Measurements from ENCODE around the gene AGR3. TPM values are rescaled to one million over a fixed set of nuclear protein-coding genes. Genes with fewer than 3 reads are reported as not detected.

AGR3 gene
- total RNA-seq: not detected

DNA sequence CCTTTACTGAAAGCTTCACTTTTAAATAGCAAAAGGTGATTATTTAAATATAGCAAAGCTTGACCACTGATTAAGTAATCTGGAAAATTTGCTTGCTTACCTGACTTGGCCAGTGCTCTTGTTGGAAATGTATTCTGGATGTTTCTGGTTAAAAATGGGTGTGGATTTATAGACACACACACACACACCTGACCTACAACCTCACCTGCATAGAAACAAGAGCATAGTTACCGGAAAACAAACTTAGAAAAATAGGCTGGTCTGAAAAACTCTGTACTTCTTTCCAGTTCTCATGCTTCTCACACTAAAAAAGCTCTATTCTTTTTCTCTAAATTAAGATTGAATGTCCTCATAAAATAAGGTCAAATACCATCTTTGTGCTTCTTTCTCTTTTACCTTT lies at the start of gene AGR3:
Gene AGR3 (minus strand): TSS at position 140 of the 400 bp plus-strand sequence. CDS start 3,365 bp downstream, outside the sequence.
- FAIRE-seq (no peak), DNase-seq (ENCODE audit: low spot score in 2 of 2) (no peak)

DNA sequence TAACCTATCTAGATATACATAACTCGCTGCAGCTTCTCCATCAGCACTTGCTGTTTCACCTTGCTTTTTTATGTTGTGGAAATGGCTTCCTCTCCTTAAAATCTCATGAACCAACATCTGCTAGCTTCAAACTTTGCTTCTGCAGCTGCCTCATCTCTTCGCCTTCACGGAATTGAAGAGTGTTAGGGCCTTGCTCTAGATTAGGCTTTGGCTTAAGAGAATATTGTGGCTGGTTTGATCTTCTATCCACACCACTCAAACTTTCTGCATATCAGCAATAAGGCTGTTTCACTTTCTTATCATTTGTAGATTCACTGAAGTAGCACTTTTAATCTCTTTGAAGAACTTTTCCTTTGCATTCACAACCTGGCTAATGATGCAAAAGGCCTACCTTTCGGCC lies 49.2 kb upstream of the AGR3 start:
- DNase-seq (ENCODE audit: low spot score in 2 of 2) (no peak), FAIRE-seq (no peak)

DNA sequence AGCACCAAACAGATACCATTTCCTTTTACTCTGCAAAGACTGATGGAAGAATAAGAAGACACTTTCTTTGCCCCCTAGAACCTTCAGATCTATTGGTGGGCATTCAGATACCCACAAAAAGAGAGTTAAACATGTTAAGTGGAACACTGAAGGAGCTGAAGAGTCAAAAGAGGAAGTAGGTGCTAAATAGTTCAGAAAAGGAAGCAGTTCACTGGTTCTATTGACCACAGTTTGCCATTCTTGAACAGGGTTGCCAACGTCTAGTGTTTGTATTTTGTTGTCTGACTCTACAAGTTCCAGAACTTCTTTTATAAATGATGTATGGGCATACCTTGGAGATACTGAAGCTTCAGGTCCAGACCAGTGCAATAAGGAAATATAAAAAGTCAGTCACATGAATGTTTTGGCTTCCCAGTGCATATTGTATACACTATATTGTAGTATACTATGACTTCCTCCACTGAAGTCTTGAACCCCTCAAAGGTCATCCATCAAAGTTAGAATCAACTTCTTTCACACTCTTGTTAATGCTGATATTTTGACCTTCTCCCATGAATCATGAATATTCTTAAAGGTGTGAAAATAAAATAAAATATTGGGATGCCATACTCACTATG lies 47.5 kb upstream of the AGR3 start:
- no peak for FAIRE-seq
- no peak for DNase-seq (ENCODE audit: low spot score in 2 of 2)

DNA sequence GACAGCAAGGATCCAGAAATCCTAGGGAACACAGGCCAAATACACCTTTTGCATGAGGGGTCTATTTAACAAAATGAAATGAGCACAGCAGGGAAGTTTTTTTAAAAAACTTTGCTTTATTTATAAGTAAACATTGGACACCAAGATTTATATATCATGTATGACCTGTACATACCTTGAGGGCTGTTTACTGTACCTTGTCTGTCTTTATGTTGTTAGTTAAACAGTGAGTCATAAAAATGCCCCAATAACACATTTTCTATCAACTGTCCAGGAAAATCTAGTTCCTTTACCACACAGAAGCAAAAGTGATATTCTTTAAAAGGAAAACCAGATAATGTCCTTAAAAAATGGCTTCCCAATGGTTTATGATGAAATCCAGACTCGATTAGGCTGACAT lies 45.1 kb upstream of the AGR3 start:
- FAIRE-seq: no peak
- no peak for DNase-seq (ENCODE audit: low spot score in 2 of 2)

DNA sequence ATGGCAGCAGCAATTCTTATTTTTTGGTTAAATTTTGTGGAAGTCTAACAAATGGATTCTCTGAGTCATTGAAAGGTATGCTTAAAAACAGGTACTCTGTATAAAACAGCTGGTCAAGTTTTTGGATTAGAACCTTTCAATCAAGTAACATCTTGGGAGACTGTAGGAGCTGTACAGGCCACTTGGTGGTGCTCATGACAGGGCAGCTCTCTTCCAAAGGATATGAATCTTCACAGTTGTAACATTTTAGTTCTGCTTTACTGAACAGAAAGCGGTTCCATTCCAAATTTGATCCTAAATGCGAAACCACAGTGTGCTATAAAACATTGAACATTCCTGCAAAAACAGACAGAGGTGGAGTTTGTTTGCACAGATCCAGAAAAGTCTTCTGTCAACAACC lies 44.5 kb upstream of the AGR3 start:
- FAIRE-seq (no peak), DNase-seq (ENCODE audit: low spot score in 2 of 2) (no peak)

DNA sequence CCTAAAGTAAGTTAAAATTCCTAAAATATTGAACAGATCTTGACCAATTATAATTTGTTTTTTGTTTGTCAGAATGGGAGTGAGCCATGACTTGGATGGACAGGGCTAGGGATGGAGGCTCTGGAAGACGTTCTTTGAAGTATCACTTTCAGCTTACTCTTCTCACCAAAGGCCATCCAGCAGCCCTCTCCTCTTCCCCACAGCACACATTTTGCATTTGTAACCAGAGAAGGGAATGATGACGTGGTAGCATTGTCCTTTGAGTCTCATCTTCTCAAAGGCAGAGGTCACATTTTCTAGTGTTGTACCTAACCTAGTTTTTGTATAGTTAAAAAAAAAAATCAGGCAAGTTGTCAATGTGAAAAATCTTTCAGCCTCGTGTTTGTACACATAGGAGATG lies 43.8 kb upstream of the AGR3 start:
- FAIRE-seq (no peak), DNase-seq (ENCODE audit: low spot score in 2 of 2) (no peak)

DNA sequence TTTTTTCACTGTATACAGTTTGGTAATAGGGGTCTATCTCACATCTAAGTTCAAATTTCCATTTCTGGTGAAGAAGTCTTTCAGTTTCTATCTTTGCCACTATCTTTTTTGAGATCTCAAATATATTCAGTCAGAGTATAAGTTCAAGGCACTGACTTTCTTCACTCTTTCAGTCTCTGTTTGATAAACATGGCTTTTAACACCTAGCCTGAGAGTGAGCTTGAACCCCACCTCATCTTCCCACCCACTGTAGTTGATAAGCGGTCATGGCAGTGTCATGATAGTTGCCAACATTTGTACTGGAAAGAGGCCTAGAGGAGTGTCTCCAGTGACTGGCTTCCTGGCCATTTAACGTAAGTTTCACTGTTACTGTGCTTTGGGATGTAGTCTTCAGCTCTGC lies 41.2 kb upstream of the AGR3 start:
- FAIRE-seq (no peak), DNase-seq (ENCODE audit: low spot score in 2 of 2) (no peak)

DNA sequence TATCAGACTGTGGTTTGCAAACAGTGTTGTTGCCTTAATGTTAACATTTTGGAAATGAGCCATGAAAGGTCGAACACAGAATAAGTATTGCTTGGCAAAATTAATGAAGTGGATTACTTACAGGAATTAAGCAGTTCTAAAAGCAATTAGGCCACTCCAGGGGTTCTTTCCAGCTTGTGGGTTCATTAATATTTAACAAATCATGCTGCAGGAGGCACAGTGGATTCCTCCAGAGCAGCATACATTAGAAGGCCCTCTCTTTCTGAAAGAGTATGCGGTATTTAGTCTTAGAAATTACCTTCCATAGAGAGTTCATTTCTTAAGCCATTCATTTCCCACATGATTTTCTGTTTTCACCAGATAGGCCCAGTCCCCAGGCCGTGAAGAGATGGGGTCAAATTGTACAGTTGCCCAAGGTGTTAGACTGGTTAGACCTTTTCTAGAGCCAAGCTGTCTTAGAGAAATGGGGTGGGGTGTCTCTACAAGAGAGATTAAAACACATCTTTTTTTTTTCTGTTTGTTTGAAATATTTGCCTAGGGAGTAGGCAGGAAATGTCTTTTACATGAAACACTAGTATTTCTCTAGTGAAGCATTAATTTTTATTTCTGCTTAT lies 40.0 kb upstream of the AGR3 start:
- no peak for FAIRE-seq
- no peak for DNase-seq (ENCODE audit: low spot score in 2 of 2)

DNA sequence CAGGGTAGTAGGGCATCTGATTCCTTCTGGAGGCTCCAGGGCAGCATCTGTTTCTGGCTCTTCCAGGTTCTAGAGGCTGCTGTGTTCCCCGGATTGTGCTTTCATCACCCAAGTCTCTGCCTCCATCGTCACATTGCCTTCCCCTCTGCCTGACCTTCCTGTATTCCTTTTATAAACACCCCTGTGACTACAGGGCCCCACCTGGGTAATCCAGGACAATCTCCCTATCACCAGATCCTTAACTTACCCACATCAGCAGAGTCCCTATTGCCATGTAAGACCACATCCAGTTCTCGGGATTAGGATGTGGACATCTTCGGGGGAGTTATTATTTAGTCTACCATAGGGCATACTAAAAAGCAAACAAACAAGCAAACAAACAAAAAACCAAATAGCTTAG lies 39.4 kb upstream of the AGR3 start:
- FAIRE-seq (no peak), DNase-seq (ENCODE audit: low spot score in 2 of 2) (no peak)

DNA sequence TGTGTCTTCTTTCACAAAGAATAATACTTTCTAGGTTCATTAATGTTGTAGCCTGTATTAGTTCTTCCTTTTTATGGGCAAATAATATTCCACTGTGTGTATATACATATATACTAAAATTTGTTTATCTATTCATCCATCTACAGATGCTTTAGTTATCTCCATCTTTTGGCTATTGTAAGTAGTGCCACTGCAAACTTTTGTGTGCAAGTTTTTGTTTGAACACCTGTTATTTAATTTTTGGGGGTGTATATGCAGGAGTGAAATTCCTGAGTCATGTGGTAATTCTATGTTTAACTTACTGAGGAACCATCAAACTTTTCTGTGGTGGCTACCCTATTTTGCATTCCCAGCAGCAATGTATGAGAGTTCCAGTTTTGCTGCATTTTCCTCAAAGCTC lies 37.7 kb upstream of the AGR3 start:
- FAIRE-seq (no peak), DNase-seq (ENCODE audit: low spot score in 2 of 2) (no peak)

DNA sequence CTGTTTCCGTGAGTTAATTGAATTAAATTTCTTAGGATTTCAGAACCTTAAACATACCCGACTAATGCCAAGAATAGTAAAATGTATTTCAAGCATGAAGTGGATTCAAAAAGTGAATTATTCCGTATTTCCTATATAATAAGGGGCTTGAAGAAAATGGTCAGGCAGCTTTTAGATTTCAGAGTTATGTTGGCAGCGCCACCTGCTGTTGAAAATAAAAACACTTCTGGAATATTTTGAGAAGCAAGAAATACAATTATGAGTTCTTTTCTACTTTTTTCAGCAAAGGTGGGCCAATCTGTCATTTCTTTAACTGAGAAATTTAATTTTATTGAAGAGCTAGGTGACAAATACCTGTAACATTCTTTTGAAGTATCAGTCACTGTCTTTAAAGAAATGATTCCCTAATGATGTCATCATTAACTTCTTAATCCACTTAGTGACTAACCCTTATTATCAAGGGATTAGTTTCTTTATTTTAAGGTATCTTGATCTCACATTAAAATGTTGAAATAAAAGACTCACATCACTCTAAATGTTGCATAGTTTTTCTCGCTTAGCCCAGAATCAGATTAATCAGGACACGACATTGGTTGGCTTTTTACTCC lies 36.6 kb upstream of the AGR3 start:
- FAIRE-seq: peak; percentile 54

DNA sequence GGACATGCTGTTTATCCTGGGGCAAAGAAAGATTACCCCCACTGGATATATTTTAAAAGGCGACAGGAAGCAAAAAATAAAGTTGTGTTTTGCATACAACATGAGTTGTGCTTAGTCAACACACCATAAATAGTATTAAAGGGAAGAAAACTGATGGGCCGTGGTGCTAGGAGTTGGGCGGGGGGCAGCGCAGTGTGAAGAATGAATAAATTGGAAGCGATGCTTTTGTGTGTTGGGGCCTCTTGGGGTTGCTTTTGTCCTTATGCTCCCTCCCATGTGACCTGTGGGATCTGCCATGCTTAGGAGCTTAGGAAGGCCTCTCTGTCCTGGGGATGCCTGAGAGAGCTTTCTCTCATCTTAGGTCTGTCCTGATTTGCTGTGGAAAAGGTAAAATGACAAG lies 35.0 kb upstream of the AGR3 start:
- DNase-seq (ENCODE audit: low spot score in 2 of 2) (no peak), FAIRE-seq (no peak)

More for the DNA sequence above, 36.6 kb upstream of the AGR3 start:
- DNase-seq (ENCODE audit: low spot score in 2 of 2): peak in 1 of 2 donors; percentile 19

DNA sequence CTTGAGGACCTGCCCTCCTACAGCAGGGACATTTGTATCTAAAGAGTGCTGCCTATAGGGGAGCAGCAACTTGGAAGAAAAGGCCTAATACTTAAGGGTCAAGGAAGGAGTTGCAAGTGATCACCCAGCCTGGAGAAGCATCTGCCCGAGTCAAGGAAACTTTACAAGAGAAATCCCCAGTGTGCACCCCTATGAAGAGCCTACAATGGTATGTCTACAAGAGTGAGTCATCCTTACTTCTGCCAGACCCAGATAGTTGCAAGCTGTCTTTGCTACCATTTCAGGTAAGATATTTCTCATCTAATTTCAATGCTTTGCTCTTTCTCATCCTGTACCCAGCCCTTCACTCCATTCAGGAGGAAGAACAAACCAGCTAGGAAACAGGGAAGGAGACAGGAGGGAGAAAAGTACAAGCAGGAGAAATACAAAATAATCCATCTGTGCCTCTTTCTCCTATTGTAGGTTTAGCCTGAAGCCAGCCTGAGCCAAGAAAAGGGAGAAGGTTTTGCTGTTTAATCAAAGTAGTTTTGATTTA lies 34.4 kb upstream of the AGR3 start:
- DNase-seq (ENCODE audit: low spot score in 2 of 2) (no peak), FAIRE-seq (no peak)

DNA sequence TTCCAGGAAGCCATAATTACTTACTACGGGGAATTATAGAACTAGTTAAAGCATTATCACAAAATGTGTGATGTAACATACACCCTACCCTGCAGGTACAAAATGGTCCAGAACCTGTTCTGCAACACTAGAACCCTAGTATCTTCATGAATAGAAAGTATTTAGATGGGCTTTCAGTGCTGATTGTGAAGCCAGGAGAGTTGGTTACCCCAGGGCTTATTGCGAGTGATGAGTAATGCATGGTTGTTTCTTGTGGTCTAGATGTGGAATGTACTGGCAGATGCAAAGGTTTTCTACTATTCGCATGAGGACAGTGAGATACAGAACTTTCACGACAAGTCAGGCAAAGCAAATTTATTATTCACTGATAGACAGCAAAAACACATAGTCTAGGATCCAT lies 33.6 kb upstream of the AGR3 start:
- no peak for DNase-seq (ENCODE audit: low spot score in 2 of 2)
- no peak for FAIRE-seq

DNA sequence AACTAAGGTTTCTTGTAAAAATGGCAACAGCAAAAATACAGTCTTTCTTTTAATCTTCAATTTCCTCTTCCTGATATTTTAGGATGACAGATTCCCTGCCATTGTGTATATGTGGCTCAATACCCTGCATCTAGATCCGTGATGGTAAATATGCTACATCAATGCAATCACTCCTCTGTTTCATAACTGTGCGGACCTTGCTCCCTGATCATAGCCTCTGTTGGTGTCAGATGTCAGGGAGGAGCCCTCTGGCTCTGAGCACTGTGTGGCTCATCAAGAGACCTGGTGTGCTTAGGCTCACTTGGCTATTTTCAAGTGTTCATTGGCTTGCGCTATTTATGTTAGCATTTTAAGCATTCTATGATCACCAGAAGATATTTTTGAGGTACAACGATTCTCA lies 33.0 kb upstream of the AGR3 start:
- DNase-seq (ENCODE audit: low spot score in 2 of 2) (no peak), FAIRE-seq (no peak)

DNA sequence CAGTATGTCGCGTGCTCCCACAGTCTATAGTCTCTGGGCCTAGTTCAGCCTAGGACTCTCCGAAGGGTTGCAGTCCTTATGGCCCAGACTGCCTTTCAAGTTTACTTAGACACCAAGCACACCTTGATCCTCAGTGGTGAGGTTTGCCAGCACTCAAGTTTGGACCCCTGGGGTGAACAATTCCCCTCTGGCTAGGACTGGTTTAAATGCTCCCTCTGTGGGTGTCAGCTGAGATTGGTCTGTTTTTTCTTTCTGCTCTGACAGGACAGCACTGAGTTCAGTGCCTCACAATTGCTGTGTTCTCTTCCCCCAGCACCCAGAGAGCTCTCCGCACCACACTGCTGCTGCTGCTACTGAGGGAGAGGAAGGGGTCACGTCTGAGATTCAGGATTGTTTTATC lies 31.9 kb upstream of the AGR3 start:
- no peak for DNase-seq (ENCODE audit: low spot score in 2 of 2)
- no peak for FAIRE-seq

DNA sequence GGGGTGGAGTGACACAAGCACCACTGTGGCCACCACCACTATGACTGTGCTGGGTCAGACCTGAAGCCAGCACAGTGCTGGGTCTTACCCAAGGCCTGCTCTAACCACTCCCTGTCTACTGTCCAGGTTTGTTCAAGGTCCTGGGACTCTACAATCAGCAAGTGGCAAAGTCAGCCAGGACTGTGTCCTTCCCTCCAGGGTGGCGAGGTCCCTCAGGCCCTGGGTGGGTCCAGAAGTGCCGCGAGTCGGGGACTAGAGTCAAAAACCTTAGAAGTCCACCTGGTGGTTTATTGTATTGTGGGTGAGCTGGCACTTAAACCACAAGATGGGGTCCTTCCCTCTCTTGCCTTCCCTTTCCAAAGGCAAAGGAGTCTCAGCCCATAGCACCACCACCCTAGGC lies 30.8 kb upstream of the AGR3 start:
- DNase-seq (ENCODE audit: low spot score in 2 of 2) (no peak), FAIRE-seq (no peak)

DNA sequence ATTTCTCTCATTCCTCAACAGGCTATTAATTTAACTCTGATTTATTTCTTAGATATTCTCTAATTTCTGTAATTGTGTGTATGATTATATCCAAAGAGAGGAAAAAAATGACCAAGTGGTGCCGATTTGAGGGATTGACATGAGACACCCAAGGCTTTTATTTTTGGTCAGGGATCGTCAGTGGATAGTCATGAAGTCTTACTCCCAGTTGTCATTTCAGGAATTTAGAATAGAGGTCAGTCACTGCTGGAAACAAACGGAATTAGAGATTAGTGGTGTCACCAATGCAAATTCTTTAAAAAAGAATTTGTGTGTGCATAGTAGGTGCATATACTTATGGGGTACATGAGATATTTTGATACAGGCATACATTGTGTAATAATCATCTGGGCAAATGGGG lies 26.8 kb upstream of the AGR3 start:
- no peak for FAIRE-seq
- no peak for DNase-seq (ENCODE audit: low spot score in 2 of 2)

DNA sequence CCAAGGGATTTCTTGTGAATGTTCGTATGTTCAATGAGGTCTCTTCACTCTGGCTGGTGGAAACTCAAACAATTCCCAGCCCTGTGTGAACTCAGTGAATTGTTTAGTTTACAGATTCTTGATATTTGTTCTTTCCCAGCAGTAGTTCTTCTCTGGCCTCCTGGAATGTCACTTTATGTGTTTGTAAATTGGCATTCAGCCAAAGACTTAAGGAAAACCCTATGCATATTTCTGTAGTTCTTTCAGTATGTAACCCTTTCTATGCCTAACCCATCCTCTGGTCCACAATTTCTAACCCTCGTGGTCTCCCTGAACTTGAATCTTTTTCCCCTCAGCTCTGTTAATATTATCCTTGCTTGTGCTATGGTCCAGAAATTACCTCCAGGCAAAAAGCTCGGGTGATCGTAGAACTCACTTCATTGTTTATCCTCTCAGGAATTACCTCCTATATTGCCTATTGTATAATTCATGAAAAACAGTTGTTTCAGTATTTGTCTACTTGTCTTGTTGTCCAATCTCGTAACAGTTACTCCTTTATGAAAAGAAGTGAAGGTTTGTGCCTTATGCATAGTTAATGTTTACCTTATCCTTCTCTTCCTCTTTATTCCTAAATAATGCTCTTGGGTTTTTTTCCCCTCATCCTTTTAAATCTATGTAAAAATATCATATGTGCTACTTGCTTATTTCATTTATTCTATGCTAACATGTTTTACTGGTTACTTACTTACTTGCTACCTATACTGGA lies 23.7 kb upstream of the AGR3 start:
- DNase-seq (ENCODE audit: low spot score in 2 of 2): no peak
- no peak for FAIRE-seq

DNA sequence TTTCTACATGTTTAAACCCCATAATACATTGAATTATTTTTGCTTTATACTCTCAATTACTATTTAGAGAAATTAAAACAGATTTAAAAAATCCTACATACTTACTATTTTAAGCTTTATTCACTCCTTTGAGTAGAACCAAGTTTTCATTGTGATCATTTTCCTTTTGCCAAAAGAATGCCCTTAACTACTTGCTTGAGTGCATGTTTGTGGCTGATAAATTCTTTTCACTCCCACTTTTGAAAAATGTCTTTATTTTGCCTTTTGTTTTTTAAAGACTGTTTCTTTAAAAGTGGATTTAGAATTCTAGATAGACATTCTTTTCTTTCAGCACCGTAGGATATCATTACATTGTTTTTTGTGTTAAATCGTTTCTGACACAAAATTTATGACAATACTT lies 22.3 kb upstream of the AGR3 start:
- FAIRE-seq (peak; percentile 13), DNase-seq (ENCODE audit: low spot score in 2 of 2) (no peak)

DNA sequence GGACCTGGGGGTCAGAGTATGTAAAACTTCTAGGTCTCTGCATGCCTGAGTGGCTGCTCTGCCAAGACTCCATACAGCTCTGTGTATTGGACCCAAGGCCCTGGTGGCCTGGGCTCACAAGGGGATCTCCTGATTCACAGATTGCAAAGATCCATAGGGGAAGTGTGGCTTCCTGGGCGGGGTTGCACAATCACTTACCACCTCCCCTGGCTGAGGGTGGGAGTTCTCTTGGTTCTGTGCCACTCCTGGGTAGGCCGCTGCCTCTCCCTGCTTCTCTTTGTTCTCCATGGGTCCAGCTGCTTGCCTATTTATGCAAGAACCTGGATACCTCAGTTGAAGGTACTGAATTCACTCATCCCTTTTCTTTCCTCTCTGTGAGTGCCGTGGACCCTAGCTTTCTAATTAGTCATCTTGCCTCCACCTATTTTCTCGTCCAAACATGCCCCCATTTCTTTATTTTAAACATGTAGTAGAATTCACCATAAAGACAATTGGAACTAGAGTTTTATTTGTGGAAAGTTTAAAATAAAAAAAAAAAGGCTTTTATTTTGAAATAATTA lies 18.5 kb upstream of the AGR3 start:
- DNase-seq (ENCODE audit: low spot score in 2 of 2): no peak
- FAIRE-seq: no peak
